ENCODE results near the gene RHBDD2. TPM values are rescaled to one million over a fixed set of nuclear protein-coding genes. Genes with fewer than 3 reads are reported as not detected.

RHBDD2 gene
- total and polyA plus RNA-seq, 10 of the 15 experiments (the other 5 are each of a cell fraction or from before 2014, with no cell fraction given) = 3.9 to 39.8 (median 16.9) TPM

GRCh38 chr7:75870557-75871161, 8.2 kb upstream of the RHBDD2 start:
- ChIA-PET CTCF (interaction anchor here (1.1 to 10.9 kb wide), 3 partner anchors 10 to 155 kb away, joined by 3 to 247 read pairs (median 3); no protein-coding TSS in a partner anchor), RAD21 (ENCODE audit: unreplicated experiment) (interaction anchor here (3.6 kb wide), 1 partner anchor 149 kb away, joined by 27 read pairs; no protein-coding TSS in a partner anchor), POLR2A (interaction anchor here (0.6 to 1.0 kb wide), 3 partner anchors 7 to 147 kb away, joined by 3 to 5 read pairs (median 4); no protein-coding TSS in a partner anchor), SMC1A (ENCODE audit: uncharacterized antibody, unreplicated experiment) (interaction anchor here (0.7 to 3.1 kb wide), 4 partner anchors 8 to 1818 kb away, joined by 3 to 31 read pairs (median 3); partner anchors contain the start of gene RHBDD2)
- no peak overlapping the region for H3K27ac ChIP-seq (ENCODE audit: control insufficient read depth, insufficient read depth)
- ATAC-seq = no peak
- no peaks in the 10 kb centered on the region for H3K79me2 ChIP-seq (ENCODE audit: control insufficient read depth, insufficient read depth, low read length)
- no peak overlapping the region for H3K4me2 ChIP-seq (ENCODE audit: control insufficient read depth, insufficient read depth)
- no peaks in the 10 kb centered on the region for H4K20me1 ChIP-seq (ENCODE audit: control insufficient read depth, insufficient read depth)
- no peak overlapping the region for H2AFZ ChIP-seq (ENCODE audit: control insufficient read depth, low read depth, low read length)
- BruUV-seq (replicated peaks) = no TSS peak
- H3K4me1 ChIP-seq (ENCODE audit: control insufficient read depth, insufficient read depth, low read length) = no peaks in the 10 kb centered on the region
- no peak for FAIRE-seq
- 46% methylated on average over 8 of the region's 9 CpGs for WGBS (ENCODE audit: insufficient coverage, insufficient replicate concordance, low lambda C conversion rate, missing lambda C conversion rate)
- no peaks in the 10 kb centered on the region for H3K9me3 ChIP-seq (replicated peaks; ENCODE audit: control insufficient read depth, insufficient read depth, low read length)
- DNase-seq (ENCODE audit: low read depth, low spot score) = no peak
- TF ChIP-seq JUNB (IDR thresholded peaks at IDR 0.05) (no peak), CBX3 (IDR thresholded peaks at IDR 0.05; ENCODE audit: borderline replicate concordance, low read depth) (no peak), SMC3 (IDR thresholded peaks at IDR 0.05; ENCODE audit: borderline replicate concordance, low read length) (no peak), POLR2AphosphoS2 (IDR thresholded peaks at IDR 0.05; ENCODE audit: low read depth, low read length) (no peak), RAD21 (IDR thresholded peaks at IDR 0.05; ENCODE audit: insufficient read depth, low read depth, low read length) (no peak), ZNF217 (IDR thresholded peaks at IDR 0.05) (no peak), FOXK2 (IDR thresholded peaks at IDR 0.05) (no peak), NR2F1 (conservative IDR thresholded peaks at IDR 0.05) (no peak), GATAD2B (conservative IDR thresholded peaks at IDR 0.05; ENCODE audit: low read depth) (no peak), BMI1 (IDR thresholded peaks at IDR 0.05; ENCODE audit: borderline replicate concordance) (no peak), RUNX3 (IDR thresholded peaks at IDR 0.05; ENCODE audit: low read length) (no peak), SREBF1 (IDR thresholded peaks at IDR 0.05; ENCODE audit: low read length) (no peak), SP1 (IDR thresholded peaks at IDR 0.05; ENCODE audit: low read depth, low read length) (no peak), IRF5 (IDR thresholded peaks at IDR 0.05; ENCODE audit: borderline replicate concordance) (no peak), PBX3 (IDR thresholded peaks at IDR 0.05; ENCODE audit: insufficient replicate concordance, low read depth, low read length) (no peak), RCOR1 (conservative IDR thresholded peaks at IDR 0.05; ENCODE audit: low read depth, low read length) (no peak), RBBP5 (conservative IDR thresholded peaks at IDR 0.05) (no peak), TAF1 (IDR thresholded peaks at IDR 0.05; ENCODE audit: borderline replicate concordance, low read depth, low read length) (no peak), STAT3 (IDR thresholded peaks at IDR 0.05; ENCODE audit: low read depth, low read length) (no peak)
- in situ Hi-C loops (cut with MboI) (no loop called here), intact Hi-C loops (cut with micrococcal nuclease; ENCODE audit: unreplicated experiment) (no loop called here)
- no peaks in the 10 kb centered on the region for H3K36me3 ChIP-seq (ENCODE audit: control insufficient read depth in 2 of 2, insufficient read depth in 2 of 2, low read length in 1 of 2)
- no peak overlapping the region for H3K9ac ChIP-seq (ENCODE audit: control insufficient read depth, insufficient read depth, low read length)
- no peak overlapping the region for H3K4me3 ChIP-seq
- no peaks in the 10 kb centered on the region for H3K27me3 ChIP-seq (replicated peaks in 1 of 2; ENCODE audit: control insufficient read depth in 2 of 2, insufficient read depth in 2 of 2, low read length in 1 of 2)

Data from GM12878 (cell line).